ENCODE measurements around the gene LRRC9.

LRRC9 gene

GRCh38 chr14:60079723-60080122 lies 159.8 kb downstream of the LRRC9 start:
- no peak for DNase-seq (ENCODE audit: low read depth, low spot score)
- TF ChIP-seq CTCF (IDR thresholded peaks at IDR 0.05; ENCODE audit: low read depth, low read length): peak; percentile 21
- H3K4me3 ChIP-seq (ENCODE audit: low read depth, low read length): no peak overlapping the region
- in situ Hi-C loops (cut with HindIII; ENCODE audit: low sequenced_read_pairs): no loop called here

- DNase-seq (ENCODE audit: low read depth, low spot score): no peak
- in situ Hi-C loops (cut with HindIII; ENCODE audit: low sequenced_read_pairs): no loop called here
- TF ChIP-seq CTCF (IDR thresholded peaks at IDR 0.05; ENCODE audit: low read depth, low read length): no peak
- H3K4me3 ChIP-seq (ENCODE audit: low read depth, low read length): no peak overlapping the region
These were observed 165.1 kb downstream of the LRRC9 start for GRCh38 chr14:60085085-60085484.

- H3K4me3 ChIP-seq (ENCODE audit: low read depth, low read length): no peak overlapping the region
- DNase-seq (ENCODE audit: low read depth, low spot score): no peak
- in situ Hi-C loops (cut with HindIII; ENCODE audit: low sequenced_read_pairs): no loop called here
- no peak for TF ChIP-seq CTCF (IDR thresholded peaks at IDR 0.05; ENCODE audit: low read depth, low read length)
These were observed 165.7 kb downstream of the LRRC9 start for GRCh38 chr14:60085693-60086092.

GRCh38 chr14:60087668-60088067 lies 167.7 kb downstream of the LRRC9 start:
- H3K4me3 ChIP-seq (ENCODE audit: low read depth, low read length): no peak overlapping the region
- in situ Hi-C loops (cut with HindIII; ENCODE audit: low sequenced_read_pairs): no loop called here
- no peak for DNase-seq (ENCODE audit: low read depth, low spot score)
- TF ChIP-seq CTCF (IDR thresholded peaks at IDR 0.05; ENCODE audit: low read depth, low read length): no peak

- no peak overlapping the region for H3K4me3 ChIP-seq (ENCODE audit: low read depth, low read length)
- no peak for TF ChIP-seq CTCF (IDR thresholded peaks at IDR 0.05; ENCODE audit: low read depth, low read length)
- in situ Hi-C loops (cut with HindIII; ENCODE audit: low sequenced_read_pairs): no loop called here
- no peak for DNase-seq (ENCODE audit: low read depth, low spot score)
These were observed 169.3 kb downstream of the LRRC9 start for GRCh38 chr14:60089221-60089620.

GRCh38 chr14:60090864-60091519 lies 171.0 kb downstream of the LRRC9 start:
- peak overlapping the region; percentile 92 for H3K4me3 ChIP-seq (ENCODE audit: low read depth, low read length)
- peak; percentile 82 for DNase-seq (ENCODE audit: low read depth, low spot score)
- in situ Hi-C loops (cut with HindIII; ENCODE audit: low sequenced_read_pairs): no loop called here

More at GRCh38 chr14:60090864-60091519, 171.0 kb downstream of the LRRC9 start:
- no peak for TF ChIP-seq CTCF (IDR thresholded peaks at IDR 0.05; ENCODE audit: low read depth, low read length)
